HG03571 (cell line): ENCODE results near the gene PDGFRA.
"Not testable (repeated sequence)": the region's sequence is repeated elsewhere in the genome, so short reads cannot be mapped to it uniquely, and the experiment has no call there.

Experiments
- ATAC-seq: cut with Tn5 transposase; IDR thresholded peaks from one replicate; pipeline ENCODE4 v1.9.1; 2021; ENCODE audit not compliant: unreplicated experiment

PDGFRA gene

GRCh38 chr4:54318904-54319303 is 89.8 kb downstream of the PDGFRA start:
- no peak for ATAC-seq

GRCh38 chr4:54320826-54321685 is 92.0 kb downstream of the PDGFRA start:
- ATAC-seq: no peak

- peak; percentile 76 for ATAC-seq
These were observed 93.8 kb downstream of the PDGFRA start for GRCh38 chr4:54322818-54323417.

GRCh38 chr4:54330896-54331295 is 101.8 kb downstream of the PDGFRA start:
- ATAC-seq: no peak

GRCh38 chr4:54332542-54332941 is 103.4 kb downstream of the PDGFRA start:
- ATAC-seq: no peak

- ATAC-seq: no peak
These were observed 104.6 kb downstream of the PDGFRA start for GRCh38 chr4:54333657-54334056.

GRCh38 chr4:54334769-54335168 is 105.7 kb downstream of the PDGFRA start:
- ATAC-seq: not testable (repeated sequence)

GRCh38 chr4:54337009-54337408 is 107.9 kb downstream of the PDGFRA start:
- ATAC-seq: no peak

GRCh38 chr4:54342067-54342466 is 113.0 kb downstream of the PDGFRA start:
- not testable (repeated sequence) for ATAC-seq
